IMR-90 (cell line): ENCODE results near the gene RAB27B. TPM values are rescaled to one million over a fixed set of nuclear protein-coding genes. Genes with fewer than 3 reads are reported as not detected.

Source experiments
- ATAC-seq: fragments of 200-7000 bp; cut with Tn5 transposase; 2 replicates; pipeline ENCODE4 v1.9.1; 2020; ENCODE audit warnings: low read depth, mild to moderate bottlenecking, moderate library complexity
- BruUV-seq: library from RNA; stranded (reverse); fragments of 400-500 nt; replicated peaks from 2 replicates; lab custom pipeline; 2021; lab: Mats Ljungman, UMichigan
- CTCF ChIA-PET: fragments of 300-600 bp; formaldehyde crosslinking; extraction: SDS; loops from one replicate; lab custom pipeline; 2021; ENCODE audit warnings: antibody characterized with exemption; lab: Yijun Ruan, JAX
- POLR2A ChIA-PET: fragments of 300-600 bp; sonication (Branson Sonifier 250); formaldehyde crosslinking; loops from one replicate; lab custom pipeline; 2022; ENCODE audit warnings: antibody characterized with exemption; ENCODE audit not compliant: unreplicated experiment; lab: Charles Lee
- DNase-seq: peaks from one replicate; pipeline ENCODE4 v3.0.0; 2013
- H2AFZ ChIP-seq: replicated peaks from 2 replicates; pipeline ENCODE3; 2013; ENCODE audit warnings: low read length, mild to moderate bottlenecking; ENCODE audit not compliant: poor library complexity
- H2AK5ac ChIP-seq: 2 replicates; pipeline ENCODE4 v1.6.1; 2013; ENCODE audit warnings: low read depth, low read length, inconsistent platforms
- H2AK9ac ChIP-seq: replicated peaks from 2 replicates; pipeline ENCODE3; 2013; ENCODE audit warnings: mild to moderate bottlenecking, low read depth, low read length, moderate library complexity; ENCODE audit not compliant: poor library complexity
- H2BK120ac ChIP-seq: 2 replicates; pipeline ENCODE4 v1.6.1; 2013; ENCODE audit warnings: low read depth, low read length, inconsistent platforms
- H2BK15ac ChIP-seq: 3 replicates; pipeline ENCODE4 v1.6.1; 2013; ENCODE audit warnings: low read depth, low read length, inconsistent platforms
- H2BK20ac ChIP-seq: 2 replicates; pipeline ENCODE4 v1.6.1; 2013; ENCODE audit warnings: low read depth, mild to moderate bottlenecking, inconsistent platforms, low read length, moderate library complexity
- H2BK5ac ChIP-seq: 2 replicates; pipeline ENCODE4 v1.6.1; 2013; ENCODE audit warnings: mild to moderate bottlenecking, low read depth, low read length, inconsistent platforms; ENCODE audit not compliant: poor library complexity, severe bottlenecking
- H3K14ac ChIP-seq: replicated peaks from 2 replicates; pipeline ENCODE4 v1.6.1; 2013; ENCODE audit warnings: low read depth, low read length, inconsistent platforms
- H3K18ac ChIP-seq: 2 replicates; pipeline ENCODE4 v1.6.1; 2013; ENCODE audit warnings: low read depth, low read length, control low read depth
- H3K23ac ChIP-seq: 2 replicates; pipeline ENCODE4 v1.6.1; 2013; ENCODE audit warnings: low read depth, low read length, inconsistent platforms
- H3K27ac ChIP-seq: 2 replicates; pipeline ENCODE4 v1.5.1; 2013; ENCODE audit warnings: mild to moderate bottlenecking, control low read depth, low read length; ENCODE audit not compliant: insufficient read depth
- H3K27me3 ChIP-seq: 2 replicates; pipeline ENCODE4 v1.6.1; 2013; ENCODE audit warnings: low read length; ENCODE audit not compliant: control insufficient read depth, insufficient read depth
- H3K36me3 ChIP-seq: 2 replicates; pipeline ENCODE4 v1.6.1; 2013; ENCODE audit warnings: low read length, mixed read lengths; ENCODE audit not compliant: control insufficient read depth, insufficient read depth
- H3K4ac ChIP-seq: 2 replicates; pipeline ENCODE4 v1.6.1; 2013; ENCODE audit warnings: low read depth, low read length, inconsistent platforms
- H3K4me1 ChIP-seq: 2 replicates; pipeline ENCODE4 v1.6.1; 2013; ENCODE audit warnings: low read length, mixed read lengths; ENCODE audit not compliant: control insufficient read depth, insufficient read depth
- H3K4me2 ChIP-seq: 2 replicates; pipeline ENCODE4 v1.6.1; 2013; ENCODE audit warnings: low read depth, mild to moderate bottlenecking, control low read depth, low read length, moderate library complexity
- H3K4me3 ChIP-seq: 2 replicates; pipeline ENCODE4 v1.5.1; 2013; ENCODE audit warnings: low read depth, mild to moderate bottlenecking, control low read depth, low read length, moderate library complexity; ENCODE audit not compliant: insufficient read depth
- H3K56ac ChIP-seq: 2 replicates; pipeline ENCODE4 v1.6.1; 2013; ENCODE audit warnings: low read length, inconsistent platforms; ENCODE audit not compliant: insufficient read depth; ENCODE audit errors: extremely low read depth
- H3K79me1 ChIP-seq, 2 experiments: 2 replicates each; pipeline ENCODE4 v1.6.1; 2013; ENCODE audit warnings: low read length in 2 of 2, inconsistent platforms in 1 of 2, low read depth in 1 of 2
- H3K9ac ChIP-seq: 2 replicates; pipeline ENCODE4 v1.6.1; 2013; ENCODE audit warnings: low read depth, low read length, control low read depth
- H3K9me1 ChIP-seq: 2 replicates; pipeline ENCODE4 v1.6.1; 2013; ENCODE audit warnings: low read length, inconsistent platforms; ENCODE audit not compliant: insufficient read depth
- H3K9me3 ChIP-seq: 2 replicates; pipeline ENCODE4 v1.6.1; 2013; ENCODE audit warnings: low read length; ENCODE audit not compliant: control insufficient read depth, insufficient read depth
- H4K20me1 ChIP-seq: 2 replicates; pipeline ENCODE4 v1.6.1; 2013; ENCODE audit warnings: low read length, inconsistent platforms; ENCODE audit not compliant: insufficient read depth
- H4K5ac ChIP-seq: 2 replicates; pipeline ENCODE4 v1.6.1; 2013; ENCODE audit warnings: mild to moderate bottlenecking, low read depth, low read length, control low read depth
- H4K8ac ChIP-seq, 2 experiments: 2 replicates each; pipeline ENCODE4 v1.6.1; 2013; ENCODE audit warnings: low read depth in 2 of 2, low read length in 2 of 2, control low read depth in 1 of 2, inconsistent platforms in 1 of 2
- H4K91ac ChIP-seq: 2 replicates; pipeline ENCODE4 v1.6.1; 2013; ENCODE audit warnings: low read depth, low read length, inconsistent platforms; ENCODE audit not compliant: insufficient read depth
- CEBPB ChIP-seq: IDR thresholded peaks from 2 replicates; pipeline ENCODE4 v1.6.1; 2012; ENCODE audit warnings: low read depth, low read length, improper control_type of control experiment
- FOS ChIP-seq: fragments of 150-350 bp; IDR thresholded peaks from 2 replicates; pipeline ENCODE4 v1.6.1; 2016; ENCODE audit warnings: low read depth, low read length
- MAFK ChIP-seq: IDR thresholded peaks from 2 replicates; pipeline ENCODE4 v1.6.1; 2012; ENCODE audit warnings: low read depth, low read length, improper control_type of control experiment
- MAZ ChIP-seq: IDR thresholded peaks from 2 replicates; pipeline ENCODE4 v1.6.1; 2012; ENCODE audit warnings: low read depth, mild to moderate bottlenecking, low read length, improper control_type of control experiment, moderate library complexity, borderline replicate concordance
- POLR2A ChIP-seq: IDR thresholded peaks from 2 replicates; pipeline ENCODE4 v1.6.1; 2012; ENCODE audit warnings: mild to moderate bottlenecking, low read depth, low read length
- RAD21 ChIP-seq: IDR thresholded peaks from 2 replicates; pipeline ENCODE4 v1.6.1; 2012; ENCODE audit warnings: low read length, improper control_type of control experiment
- RFX5 ChIP-seq: IDR thresholded peaks from 2 replicates; pipeline ENCODE4 v1.8.0; 2012; ENCODE audit warnings: low read depth, mild to moderate bottlenecking, low read length, moderate library complexity
- SMC3 ChIP-seq: fragments of 150-350 bp; IDR thresholded peaks from 2 replicates; pipeline ENCODE4 v1.6.1; 2016; ENCODE audit warnings: low read depth, mild to moderate bottlenecking, antibody characterized with exemption, low read length, moderate library complexity
- WGBS, 2 experiments: methylation state at CpG; one replicate each; pipeline versions ENCODE4 v1.1.5 to v1.1.7; 2013; ENCODE audit warnings: missing lambda C conversion rate in 2 of 2; ENCODE audit not compliant: insufficient read length in 1 of 2; ENCODE audit errors: extremely low coverage in 2 of 2; 5-methylcytosine and 5-hydroxymethylcytosine counted together
- dilution Hi-C: fragments of 300-500 bp; cut with HindIII; formaldehyde crosslinking; loops from one replicate; pipeline ENCODE4 v1.14.3; 2018; ENCODE audit warnings: low sequenced_read_pairs; ENCODE audit not compliant: unreplicated experiment
- in situ Hi-C: fragments of 300-500 bp; cut with MboI; formaldehyde crosslinking; loops from 3 replicates; pipeline ENCODE4 v1.14.3; 2019; ENCODE audit warnings: low sequenced_read_pairs, inconsistent platforms, mixed read lengths
- intact Hi-C: fragments of 100-400 bp; cut with micrococcal nuclease; formaldehyde crosslinking; loops from 2 replicates; pipeline ENCODE4 v1.10.0; 2022
- polyA plus RNA-seq, 3 experiments: library from polyadenylated mRNA; depleted of rRNA; stranded (reverse); fragments of >200 nt; gene quantifications; 2 replicates each; pipeline ENCODE4 v1.2.3, GENCODE V29; 2012; ENCODE audit warnings: low replicate concordance in 1 of 3
- total RNA-seq: library from RNA; depleted of rRNA; stranded (reverse); fragments of >200 nt; gene quantifications from 2 replicates; pipeline ENCODE4 v1.2.3, GENCODE V29; 2012
- TF ChIP-seq, protein P1 (sequence below): fragments of 150-350 bp; IDR thresholded peaks from 2 replicates; pipeline ENCODE4 v1.6.1; 2016; ENCODE audit warnings: low read depth, mild to moderate bottlenecking, low read length, moderate library complexity, borderline replicate concordance
- TF ChIP-seq, protein P2 (sequence below): fragments of 150-350 bp; IDR thresholded peaks from 2 replicates; pipeline ENCODE4 v1.6.1; 2017; ENCODE audit warnings: mild to moderate bottlenecking, antibody characterized with exemption, low read length, low read depth

Gene RAB27B
- total and polyA plus RNA-seq, 2 of the 4 experiments (the other 2 are of a cell fraction) = 0.24 to 1.3 TPM

DNA sequence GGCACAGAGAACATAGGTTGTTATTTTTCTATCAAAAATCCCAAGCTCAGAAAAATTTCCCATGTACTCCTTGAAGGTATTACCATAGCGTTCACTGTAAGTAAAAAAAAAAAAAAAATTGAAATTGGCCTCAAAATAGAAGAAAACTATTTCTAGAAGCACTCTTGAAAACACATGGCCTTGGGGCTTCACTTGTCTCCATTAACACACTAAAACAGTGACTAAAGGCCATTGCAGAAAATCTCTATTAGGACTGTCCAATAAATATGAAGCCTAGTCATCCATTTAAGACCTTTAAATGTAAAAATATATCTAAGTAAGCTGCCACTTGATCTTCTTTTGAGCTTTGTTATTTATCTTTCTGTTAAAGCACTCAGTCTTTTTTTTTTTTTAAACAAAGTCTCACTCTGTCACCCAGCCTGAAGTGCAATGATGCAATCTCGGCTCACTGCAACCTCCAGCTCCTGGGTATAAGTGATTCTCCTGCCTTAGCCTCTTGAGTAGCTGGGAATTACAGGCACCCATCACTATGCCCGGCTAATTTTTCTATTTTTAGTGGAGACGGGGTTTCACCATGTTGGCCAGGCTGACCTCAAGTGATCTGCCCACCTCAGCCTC, 95.2 kb downstream of the RAB27B start:
- H3K9me3 ChIP-seq = peaks cover 5% of the 10 kb centered on the region
- peaks cover 2% of the 10 kb centered on the region; the same call in 1 of the 2 replicates for H3K4me1 ChIP-seq
- H3K18ac ChIP-seq = no peak overlapping the region
- no peak overlapping the region for H3K9ac ChIP-seq
- dilution Hi-C loops = no loop called here
- no peaks in the 10 kb centered on the region for H3K27me3 ChIP-seq
- no peak overlapping the region for H4K91ac ChIP-seq
- H2AFZ ChIP-seq = no peak overlapping the region
- H4K20me1 ChIP-seq = no peaks in the 10 kb centered on the region
- no peak for TF ChIP-seq MAFK
- TF ChIP-seq RAD21 = no peak
- TF ChIP-seq MAZ = no peak
- no peak for TF ChIP-seq CEBPB
- TF ChIP-seq, protein P1, sequence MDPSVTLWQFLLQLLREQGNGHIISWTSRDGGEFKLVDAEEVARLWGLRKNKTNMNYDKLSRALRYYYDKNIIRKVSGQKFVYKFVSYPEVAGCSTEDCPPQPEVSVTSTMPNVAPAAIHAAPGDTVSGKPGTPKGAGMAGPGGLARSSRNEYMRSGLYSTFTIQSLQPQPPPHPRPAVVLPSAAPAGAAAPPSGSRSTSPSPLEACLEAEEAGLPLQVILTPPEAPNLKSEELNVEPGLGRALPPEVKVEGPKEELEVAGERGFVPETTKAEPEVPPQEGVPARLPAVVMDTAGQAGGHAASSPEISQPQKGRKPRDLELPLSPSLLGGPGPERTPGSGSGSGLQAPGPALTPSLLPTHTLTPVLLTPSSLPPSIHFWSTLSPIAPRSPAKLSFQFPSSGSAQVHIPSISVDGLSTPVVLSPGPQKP = no peak
- TF ChIP-seq RFX5 = no peak
- no peak for TF ChIP-seq FOS
- no peak for TF ChIP-seq POLR2A
- no peak for TF ChIP-seq SMC3
- TF ChIP-seq, protein P2, sequence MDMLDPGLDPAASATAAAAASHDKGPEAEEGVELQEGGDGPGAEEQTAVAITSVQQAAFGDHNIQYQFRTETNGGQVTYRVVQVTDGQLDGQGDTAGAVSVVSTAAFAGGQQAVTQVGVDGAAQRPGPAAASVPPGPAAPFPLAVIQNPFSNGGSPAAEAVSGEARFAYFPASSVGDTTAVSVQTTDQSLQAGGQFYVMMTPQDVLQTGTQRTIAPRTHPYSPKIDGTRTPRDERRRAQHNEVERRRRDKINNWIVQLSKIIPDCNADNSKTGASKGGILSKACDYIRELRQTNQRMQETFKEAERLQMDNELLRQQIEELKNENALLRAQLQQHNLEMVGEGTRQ = no peak
- BruUV-seq = no TSS peak
- no peak overlapping the region for H3K4me3 ChIP-seq
- intact Hi-C loops = no loop called here
- DNase-seq (no peak), ATAC-seq (no peak)
- H2AK5ac ChIP-seq = no peak overlapping the region
- POLR2A ChIA-PET = no interaction called here
- no peak overlapping the region for H3K27ac ChIP-seq
- no peak overlapping the region for H2BK20ac ChIP-seq
- no peak overlapping the region for H4K5ac ChIP-seq
- H2BK120ac ChIP-seq = no peak overlapping the region
- H2BK5ac ChIP-seq = no peak overlapping the region
- H2BK15ac ChIP-seq = no peak overlapping the region
- H3K79me1 ChIP-seq = no peaks in the 10 kb centered on the region
- no peak overlapping the region for H3K56ac ChIP-seq
- H3K4me2 ChIP-seq = no peak overlapping the region
- no peak overlapping the region for H3K14ac ChIP-seq
- no CpG with 5 or more reads among the region's 4 CpGs for WGBS, 2 experiments
- CTCF ChIA-PET = interaction anchor here (0.6 to 0.7 kb wide), 2 partner anchors 21 to 48 kb away, joined by 3 to 4 read pairs; no protein-coding TSS in a partner anchor
- no peak overlapping the region for H2AK9ac ChIP-seq
- H3K36me3 ChIP-seq = peaks cover 5% of the 10 kb centered on the region
- no peak overlapping the region for H4K8ac ChIP-seq
- H3K23ac ChIP-seq = no peak overlapping the region
- H3K9me1 ChIP-seq = no peaks in the 10 kb centered on the region; the same call in 1 of the 2 replicates
- no peak overlapping the region for H3K4ac ChIP-seq
- in situ Hi-C loops = loop anchor here (10.0 kb wide), 1 partner anchor 61 kb away; no protein-coding TSS in a partner anchor
